Gastroesophageal sphincter (tissue), 4 donors: ENCODE data around the gene TMEM184A. TPM values are rescaled to one million over a fixed set of nuclear protein-coding genes. Genes with fewer than 3 reads are reported as not detected.

Source experiments
- ATAC-seq: fragments of 150-250 bp; one replicate; pipeline ENCODE4 v1.9.1; 2016; ENCODE audit warnings: mild to moderate bottlenecking, moderate library complexity
- H3K27ac ChIP-seq, 4 donors: fragments of 200-600 bp; sonication (generic) in 3 of 4; 1 replicate in 3 of 4; 2 replicates in 1 of 4; pipeline ENCODE4 v1.5.1; 2016 to 2019
- H3K27me3 ChIP-seq: fragments of 200-600 bp; sonication (generic); one replicate; pipeline ENCODE4 v1.5.1; 2019
- H3K36me3 ChIP-seq, 2 donors: fragments of 200-600 bp; sonication (generic); one replicate each; pipeline ENCODE4 v1.5.1; 2019; ENCODE audit warnings: control low read depth in 1 of 2
- H3K4me1 ChIP-seq, 3 donors: fragments of 200-600 bp; sonication (generic); 1 replicate in 2 of 3; 2 replicates in 1 of 3; pipeline ENCODE4 v1.5.1; 2016 to 2019; ENCODE audit warnings: control low read depth in 2 of 3
- H3K4me3 ChIP-seq, 2 donors: fragments of 200-600 bp; sonication (generic); one replicate each; pipeline ENCODE4 v1.5.1; 2019; ENCODE audit warnings: mild to moderate bottlenecking in 1 of 2, moderate library complexity in 1 of 2
- H3K9me3 ChIP-seq, 3 donors: fragments of 200-600 bp; sonication (generic); one replicate each; pipeline ENCODE4 v1.5.1; 2017 to 2019; ENCODE audit warnings: control low read depth in 2 of 3
- EP300 ChIP-seq: sonication (generic); formaldehyde crosslinking; IDR thresholded peaks from one replicate; pipeline ENCODE4 v1.6.1; 2017; ENCODE audit warnings: antibody characterized with exemption, mild to moderate bottlenecking
- POLR2A ChIP-seq, 2 donors: fragments of 450-650 bp; IDR thresholded peaks; one replicate each; pipeline ENCODE4 v1.6.1; 2017; ENCODE audit warnings: antibody characterized with exemption in 2 of 2, mild to moderate bottlenecking in 2 of 2, moderate library complexity in 1 of 2
- POLR2AphosphoS5 ChIP-seq: sonication (generic); formaldehyde crosslinking; IDR thresholded peaks from one replicate; pipeline ENCODE4 v1.6.1; 2017; ENCODE audit warnings: antibody characterized with exemption
- WGBS, 2 donors: methylation state at CpG; one replicate each; pipeline ENCODE4 v1.1.5; 2018; ENCODE audit warnings: low coverage in 1 of 2; 5-methylcytosine and 5-hydroxymethylcytosine counted together
- total RNA-seq, 4 donors: library from RNA; depleted of rRNA; stranded (reverse); fragments of >200 nt; gene quantifications; one replicate each; pipeline ENCODE4 v1.1.0, GENCODE V29; 2016
- TF ChIP-seq, protein P1 (sequence below), 4 experiments: fragments of 200-600 bp in 2 of 4; fragments of 450-650 bp in 2 of 4; sonication (generic) in 1 of 4; IDR thresholded peaks; one replicate each; pipeline ENCODE4 v1.5.1; 2017 to 2019; ENCODE audit warnings: antibody characterized with exemption in 4 of 4, mild to moderate bottlenecking in 2 of 4, moderate library complexity in 2 of 4

The TMEM184A gene
- total RNA-seq, 4 donors from 2014 or later = 0.15 to 1.5 (median 0.31) TPM; not detected in 1

- ATAC-seq = no peak
- H3K4me1 ChIP-seq = peaks cover 0 to 81% (median 37%) of the 10 kb centered on the region in 3 donors
- peak overlapping the region in 1 of 2 donors; percentile 87 for H3K4me3 ChIP-seq
- H3K9me3 ChIP-seq = no peaks in the 10 kb centered on the region
- TF ChIP-seq POLR2AphosphoS5 = peak; percentile 59
- no peak for TF ChIP-seq EP300
- TF ChIP-seq, protein P1, sequence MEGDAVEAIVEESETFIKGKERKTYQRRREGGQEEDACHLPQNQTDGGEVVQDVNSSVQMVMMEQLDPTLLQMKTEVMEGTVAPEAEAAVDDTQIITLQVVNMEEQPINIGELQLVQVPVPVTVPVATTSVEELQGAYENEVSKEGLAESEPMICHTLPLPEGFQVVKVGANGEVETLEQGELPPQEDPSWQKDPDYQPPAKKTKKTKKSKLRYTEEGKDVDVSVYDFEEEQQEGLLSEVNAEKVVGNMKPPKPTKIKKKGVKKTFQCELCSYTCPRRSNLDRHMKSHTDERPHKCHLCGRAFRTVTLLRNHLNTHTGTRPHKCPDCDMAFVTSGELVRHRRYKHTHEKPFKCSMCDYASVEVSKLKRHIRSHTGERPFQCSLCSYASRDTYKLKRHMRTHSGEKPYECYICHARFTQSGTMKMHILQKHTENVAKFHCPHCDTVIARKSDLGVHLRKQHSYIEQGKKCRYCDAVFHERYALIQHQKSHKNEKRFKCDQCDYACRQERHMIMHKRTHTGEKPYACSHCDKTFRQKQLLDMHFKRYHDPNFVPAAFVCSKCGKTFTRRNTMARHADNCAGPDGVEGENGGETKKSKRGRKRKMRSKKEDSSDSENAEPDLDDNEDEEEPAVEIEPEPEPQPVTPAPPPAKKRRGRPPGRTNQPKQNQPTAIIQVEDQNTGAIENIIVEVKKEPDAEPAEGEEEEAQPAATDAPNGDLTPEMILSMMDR (IDR thresholded peaks at IDR 0.05) = no peak
- no peak for TF ChIP-seq POLR2A (IDR thresholded peaks at IDR 0.05)
- peaks cover 8% of the 10 kb centered on the region for H3K27me3 ChIP-seq
- peaks cover 0 to 12% of the 10 kb centered on the region in 2 donors for H3K36me3 ChIP-seq
- peak overlapping the region; percentile 80 to 100 (median 98) for H3K27ac ChIP-seq
- 75 to 100% methylated on average over 2 to 10 of the region's 24 CpGs for WGBS, 2 donors
These were observed 22.3 kb downstream of the TMEM184A start for GRCh38 chr7:1533547-1534329.

- no peak for ATAC-seq
- Histone ChIP-seq H3K9me3 (no peaks in the 10 kb centered on the region), H3K27me3 (peaks cover 9% of the 10 kb centered on the region), H3K27ac (peak overlapping the region; percentile 80 to 100 (median 98)), H3K4me3 (peak overlapping the region; percentile 48 to 87), H3K36me3 (peaks cover 0 to 9% of the 10 kb centered on the region in 2 donors), H3K4me1 (peaks cover 0 to 75% (median 31%) of the 10 kb centered on the region in 3 donors)
- 40 to 64% methylated on average over 1 to 3 of the region's 9 CpGs for WGBS, 2 donors
- no peak for TF ChIP-seq POLR2A (IDR thresholded peaks at IDR 0.05)
- TF ChIP-seq EP300 = no peak
- no peak for TF ChIP-seq POLR2AphosphoS5
- TF ChIP-seq, protein P1 (IDR thresholded peaks at IDR 0.05) = no peak
These were observed 22.8 kb downstream of the TMEM184A start for GRCh38 chr7:1533255-1533546.

DNA sequence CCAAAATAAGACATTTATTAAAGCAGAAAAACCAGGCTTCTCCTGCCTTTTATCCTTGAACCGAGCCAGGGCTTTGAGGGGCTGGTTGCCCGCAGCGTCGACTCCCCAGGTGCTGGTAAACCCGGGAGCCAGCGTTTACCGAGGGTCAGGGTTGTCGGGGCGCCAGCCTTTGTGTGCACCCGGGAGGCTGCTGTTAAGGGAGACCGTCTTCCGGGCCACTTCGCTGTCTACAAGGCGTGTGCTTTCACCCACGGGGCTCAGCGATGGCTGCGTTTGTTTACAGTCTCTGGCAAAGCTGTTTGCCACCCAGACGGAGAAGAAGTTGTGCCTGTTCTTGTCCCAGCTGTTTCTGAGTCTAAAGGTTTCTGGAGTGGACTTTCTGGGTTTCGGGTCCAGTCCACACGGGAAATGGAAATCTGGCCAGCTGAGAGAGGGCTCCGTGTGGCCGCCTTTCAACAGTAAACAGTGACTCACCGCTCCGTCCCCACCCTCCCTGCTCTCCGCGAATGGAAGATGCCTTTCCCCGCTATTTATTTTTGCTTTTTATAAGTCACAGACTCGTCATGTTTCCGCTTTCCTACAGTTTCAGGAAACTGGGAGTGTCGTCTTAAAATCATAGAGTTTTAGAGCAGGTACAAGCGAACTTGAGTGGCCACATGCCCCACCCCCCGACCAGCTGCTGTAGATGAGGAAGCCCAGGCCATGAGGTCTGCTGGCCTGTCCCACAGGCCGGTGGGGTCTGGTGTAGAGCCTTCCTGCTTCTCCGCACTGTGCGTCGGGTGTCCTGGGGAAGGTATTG lies 23.4 kb downstream of the TMEM184A start:
- peaks cover 0 to 70% (median 31%) of the 10 kb centered on the region in 3 donors for H3K4me1 ChIP-seq

GRCh38 chr7:1531979-1532455 lies 24.0 kb downstream of the TMEM184A start:
- TF ChIP-seq, protein P1 (IDR thresholded peaks at IDR 0.05) = no peak
- TF ChIP-seq POLR2A (IDR thresholded peaks at IDR 0.05) = no peak
- Histone ChIP-seq H3K27me3 (peaks cover 16% of the 10 kb centered on the region), H3K36me3 (peaks cover 0 to 9% of the 10 kb centered on the region in 2 donors), H3K4me1 (peaks cover 0 to 63% (median 31%) of the 10 kb centered on the region in 3 donors), H3K4me3 (peak overlapping the region; percentile 48 to 87), H3K27ac (peak overlapping the region; percentile 80 to 100 (median 98)), H3K9me3 (no peaks in the 10 kb centered on the region)
- WGBS, 2 donors = 64% methylated on average over 2 of the region's 10 CpGs; no CpG with 5 or more reads in 1 of the 2 donors
- no peak for ATAC-seq

More for the DNA sequence above, 23.4 kb downstream of the TMEM184A start:
- 1 to 8% methylated on average over 13 to 14 of the region's 36 CpGs for whole genome bisulfite sequencing, 2 donors
- peaks cover 0 to 9% of the 10 kb centered on the region in 2 donors for H3K36me3 ChIP-seq
- peak overlapping the region; percentile 80 to 100 (median 98) for H3K27ac ChIP-seq
- H3K27me3 ChIP-seq = peaks cover 14% of the 10 kb centered on the region
- H3K4me3 ChIP-seq = peak overlapping the region; percentile 48 to 87
- peak; percentile 54 for ATAC-seq
- H3K9me3 ChIP-seq = no peaks in the 10 kb centered on the region
- TF ChIP-seq, protein P1 (IDR thresholded peaks at IDR 0.05) = no peak
- peak; percentile 91 for TF ChIP-seq POLR2AphosphoS5
- TF ChIP-seq EP300 = no peak
- TF ChIP-seq POLR2A (IDR thresholded peaks at IDR 0.05) = peak; percentile 52 to 56
